ENCODE measurements around the gene SPTA1.

DNA sequence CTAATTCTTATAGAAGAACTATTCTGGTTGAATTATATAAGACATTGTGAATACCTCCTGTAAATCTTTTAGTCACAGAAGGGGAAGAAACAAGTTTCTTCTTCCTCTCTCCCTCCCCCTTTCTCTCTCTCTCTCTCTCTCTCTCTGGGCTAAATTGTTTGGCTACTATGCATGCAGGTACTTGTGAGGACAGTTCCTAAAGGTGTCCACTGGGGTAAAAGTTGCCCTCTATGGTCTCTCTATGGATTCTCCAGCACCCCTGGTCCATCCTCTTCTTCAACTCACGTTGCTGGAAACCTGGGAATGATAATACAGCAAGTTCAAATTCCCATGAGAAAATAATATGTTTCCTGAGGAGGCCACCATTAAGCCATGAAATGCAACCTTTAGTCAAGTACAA, 28.2 kb upstream of the SPTA1 start:
- TF ChIP-seq EZH2 (IDR thresholded peaks at IDR 0.05; ENCODE audit: insufficient read depth, poor library complexity, severe bottlenecking) (no peak), EZH2phosphoT487 (IDR thresholded peaks at IDR 0.05; ENCODE audit: insufficient read depth, low read depth) (no peak)
